Measurements from ENCODE around the gene SEPTIN14.
"Not testable (repeated sequence)": the region's sequence is repeated elsewhere in the genome, so short reads cannot be mapped to it uniquely, and the experiment has no call there.

Gene SEPTIN14

DNA sequence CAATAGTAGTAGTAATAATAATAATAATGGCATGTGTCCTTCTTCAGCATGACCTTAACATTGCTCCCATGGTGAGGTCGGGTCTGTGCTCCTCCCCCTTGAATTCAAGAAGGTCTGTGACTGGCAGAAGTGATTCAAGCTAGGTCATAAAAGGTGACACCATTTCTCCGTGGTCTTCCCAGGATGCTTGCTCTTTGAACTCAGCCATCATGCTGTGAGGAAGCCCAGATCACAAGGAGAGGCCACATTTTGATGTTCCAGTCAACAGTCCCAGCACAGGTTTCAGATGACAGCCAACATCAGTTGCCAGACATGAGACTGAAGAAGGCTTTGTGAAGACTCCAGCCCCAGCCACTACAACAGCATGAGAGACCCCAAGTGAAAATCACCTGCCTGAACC lies 83.9 kb downstream of the SEPTIN14 start:
- DNase-seq: no peak

GRCh38 chr7:55776196-55776595 lies 86.4 kb downstream of the SEPTIN14 start:
- no peak for DNase-seq

DNA sequence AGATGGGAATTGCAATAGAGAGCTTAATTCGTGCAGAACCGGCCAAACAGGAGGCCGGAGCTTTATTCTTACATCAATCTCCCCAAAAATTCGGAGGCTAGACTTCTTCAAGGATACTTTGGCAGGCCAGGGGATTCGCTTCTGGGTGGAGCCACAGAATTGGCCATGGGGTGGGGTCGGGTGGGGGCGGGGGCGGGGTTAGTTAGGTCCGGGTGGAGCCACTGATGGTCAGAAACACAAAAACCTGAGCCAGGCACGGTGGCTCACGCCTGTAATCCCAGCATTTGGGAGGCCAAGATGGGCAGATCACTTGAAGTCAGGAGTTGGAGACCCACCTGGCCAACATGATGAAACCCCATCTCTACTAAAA lies 87.5 kb downstream of the SEPTIN14 start:
- no peak for DNase-seq

GRCh38 chr7:55774327-55775050 lies 88.1 kb downstream of the SEPTIN14 start:
- no peak for DNase-seq

GRCh38 chr7:55770778-55771177 lies 91.8 kb downstream of the SEPTIN14 start:
- DNase-seq: no peak

DNA sequence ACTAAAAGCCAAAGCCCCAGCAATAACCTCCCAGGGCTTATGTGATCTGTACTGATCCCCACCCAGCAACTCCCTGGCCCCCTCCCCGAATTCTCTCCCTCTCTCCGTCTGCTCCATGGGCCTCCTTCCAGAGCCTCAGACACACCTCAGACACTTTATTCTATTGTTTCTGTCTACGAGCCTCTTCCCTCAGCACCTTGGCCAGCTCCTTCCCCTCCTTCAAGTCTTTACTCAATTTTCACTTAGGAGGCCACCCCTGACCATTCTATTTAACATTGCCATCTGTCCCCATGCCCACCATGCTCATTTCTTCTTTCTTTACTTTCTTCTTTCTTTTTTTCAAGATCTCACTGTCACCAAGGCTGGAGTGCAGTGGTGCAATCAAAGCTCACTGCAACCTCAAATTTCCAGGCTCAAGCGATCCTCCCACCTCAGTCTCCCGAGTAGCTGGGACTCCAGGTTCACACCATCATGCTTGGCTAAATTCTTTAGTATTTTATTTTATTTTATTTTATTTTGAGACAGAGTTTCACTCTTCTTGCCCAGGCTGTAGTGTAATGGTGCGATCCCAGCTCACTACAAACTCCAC lies 109.2 kb downstream of the SEPTIN14 start:
- not testable (repeated sequence) for DNase-seq

DNA sequence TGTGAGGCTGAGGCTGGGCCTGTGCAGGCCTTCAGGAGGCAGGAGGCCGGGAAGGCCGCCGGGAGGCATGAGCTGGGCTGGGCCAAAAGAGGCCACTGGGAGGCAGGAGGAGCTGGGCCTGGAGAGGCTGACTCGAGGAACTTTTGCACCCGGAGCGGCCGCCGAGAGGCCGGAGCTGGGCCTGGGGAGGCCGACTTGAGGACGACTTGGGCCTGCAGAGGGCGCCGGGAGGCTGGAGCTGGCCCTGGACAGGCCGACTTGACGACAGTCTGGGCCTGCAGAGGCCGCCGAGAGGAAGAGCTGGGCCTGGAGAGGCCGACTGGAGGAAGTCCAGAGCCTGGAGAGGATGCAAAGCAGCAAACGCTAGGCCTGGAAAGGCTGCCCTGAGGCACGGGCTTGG lies 117.8 kb downstream of the SEPTIN14 start:
- not testable (repeated sequence) for DNase-seq

Data from left hindlimb (tissue), 1 donor.